WTC11 (cell line): ENCODE results near the gene USP15.

Source experiments
- CREB1 ChIP-seq: sonication (generic); formaldehyde crosslinking; IDR thresholded peaks from 2 replicates; pipeline ENCODE4 v1.8.0; 2023; ENCODE audit warnings: mild to moderate bottlenecking, missing genetic modification reagents
- CTCF ChIP-seq: fragments of 200-600 bp; IDR thresholded peaks from 2 replicates; pipeline ENCODE4 v1.8.0; 2022; ENCODE audit warnings: antibody characterized with exemption
- ELF4 ChIP-seq: sonication (generic); formaldehyde crosslinking; IDR thresholded peaks from 2 replicates; pipeline ENCODE4 v1.8.1; 2022; ENCODE audit warnings: low read depth, mild to moderate bottlenecking, moderate library complexity, missing genetic modification reagents
- SP1 ChIP-seq: sonication (generic); formaldehyde crosslinking; conservative IDR thresholded peaks from 2 replicates; pipeline ENCODE4 v1.8.1; 2022; ENCODE audit warnings: missing genetic modification reagents
- ZNF138 ChIP-seq: sonication (generic); formaldehyde crosslinking; conservative IDR thresholded peaks from 2 replicates; pipeline ENCODE4 v1.8.1; 2022; ENCODE audit warnings: mild to moderate bottlenecking, moderate library complexity, missing genetic modification reagents
- ZNF263 ChIP-seq: sonication (generic); formaldehyde crosslinking; IDR thresholded peaks from 2 replicates; pipeline ENCODE4 v1.8.1; 2022; ENCODE audit warnings: low read depth, mild to moderate bottlenecking, moderate library complexity, missing genetic modification reagents
- ZNF317 ChIP-seq: sonication (generic); formaldehyde crosslinking; IDR thresholded peaks from 2 replicates; pipeline ENCODE4 v1.8.1; 2023; ENCODE audit warnings: low read depth, mild to moderate bottlenecking, moderate library complexity, missing genetic modification reagents, borderline replicate concordance
- TF ChIP-seq, protein P1 (sequence below): sonication (generic); formaldehyde crosslinking; IDR thresholded peaks from 2 replicates; pipeline ENCODE4 v1.8.1; 2022; ENCODE audit warnings: mild to moderate bottlenecking, moderate library complexity, missing genetic modification reagents
- TF ChIP-seq, protein P2 (sequence below): sonication (generic); formaldehyde crosslinking; IDR thresholded peaks from 2 replicates; pipeline ENCODE4 v1.8.1; 2023; ENCODE audit warnings: mild to moderate bottlenecking, moderate library complexity, missing genetic modification reagents

GRCh38 chr12:62269464-62270228 is 9.4 kb downstream of the USP15 start:
- TF ChIP-seq CTCF (no peak), ELF4 (CRISPR knock-in tag) (no peak), ZNF263 (CRISPR knock-in tag) (no peak), ZNF138 (no peak), ZNF317 (CRISPR knock-in tag) (no peak), CREB1 (CRISPR knock-in tag) (no peak), SP1 (CRISPR knock-in tag) (no peak)
- TF ChIP-seq, protein P1, sequence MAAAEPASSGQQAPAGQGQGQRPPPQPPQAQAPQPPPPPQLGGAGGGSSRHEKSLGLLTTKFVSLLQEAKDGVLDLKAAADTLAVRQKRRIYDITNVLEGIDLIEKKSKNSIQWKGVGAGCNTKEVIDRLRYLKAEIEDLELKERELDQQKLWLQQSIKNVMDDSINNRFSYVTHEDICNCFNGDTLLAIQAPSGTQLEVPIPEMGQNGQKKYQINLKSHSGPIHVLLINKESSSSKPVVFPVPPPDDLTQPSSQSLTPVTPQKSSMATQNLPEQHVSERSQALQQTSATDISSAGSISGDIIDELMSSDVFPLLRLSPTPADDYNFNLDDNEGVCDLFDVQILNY (CRISPR knock-in tag) = no peak
- TF ChIP-seq, protein P2, sequence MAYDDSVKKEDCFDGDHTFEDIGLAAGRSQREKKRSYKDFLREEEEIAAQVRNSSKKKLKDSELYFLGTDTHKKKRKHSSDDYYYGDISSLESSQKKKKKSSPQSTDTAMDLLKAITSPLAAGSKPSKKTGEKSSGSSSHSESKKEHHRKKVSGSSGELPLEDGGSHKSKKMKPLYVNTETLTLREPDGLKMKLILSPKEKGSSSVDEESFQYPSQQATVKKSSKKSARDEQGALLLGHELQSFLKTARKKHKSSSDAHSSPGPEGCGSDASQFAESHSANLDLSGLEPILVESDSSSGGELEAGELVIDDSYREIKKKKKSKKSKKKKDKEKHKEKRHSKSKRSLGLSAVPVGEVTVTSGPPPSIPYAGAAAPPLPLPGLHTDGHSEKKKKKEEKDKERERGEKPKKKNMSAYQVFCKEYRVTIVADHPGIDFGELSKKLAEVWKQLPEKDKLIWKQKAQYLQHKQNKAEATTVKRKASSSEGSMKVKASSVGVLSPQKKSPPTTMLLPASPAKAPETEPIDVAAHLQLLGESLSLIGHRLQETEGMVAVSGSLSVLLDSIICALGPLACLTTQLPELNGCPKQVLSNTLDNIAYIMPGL (CRISPR knock-in tag) = no peak
